GM12878 (cell line): ENCODE results near the gene SFXN5. TPM values are rescaled to one million over a fixed set of nuclear protein-coding genes. Genes with fewer than 3 reads are reported as not detected.

Source experiments
- ATAC-seq: fragments of 200-7000 bp; cut with Tn5 transposase; 3 replicates; pipeline ENCODE4 v1.9.1; 2020; ENCODE audit warnings: mild to moderate bottlenecking, moderate library complexity
- BruUV-seq: library from RNA; stranded (reverse); fragments of 400-500 nt; replicated peaks from 2 replicates; lab custom pipeline; 2021; lab: Mats Ljungman, UMichigan
- CTCF ChIA-PET: fragments of 300-600 bp; sonication (Branson Sonifier 250); formaldehyde crosslinking; extraction: SDS; loops from one replicate; lab custom pipeline; 2021; ENCODE audit warnings: inconsistent platforms; lab: Yijun Ruan, JAX
- POLR2A ChIA-PET: fragments of 350-600 bp; formaldehyde crosslinking; extraction: SDS; loops from one replicate; lab custom pipeline; 2021; ENCODE audit warnings: inconsistent platforms; lab: Charles Lee
- RAD21 ChIA-PET: fragments of 300-600 bp; sonication (Branson Sonifier 250); formaldehyde crosslinking; loops from one replicate; lab custom pipeline; 2023; ENCODE audit warnings: antibody characterized with exemption; ENCODE audit not compliant: unreplicated experiment; lab: Charles Lee
- SMC1A ChIA-PET: fragments of 300-600 bp; sonication (Branson Sonifier 250); formaldehyde crosslinking; loops from one replicate; lab custom pipeline; 2023; ENCODE audit not compliant: unreplicated experiment, uncharacterized antibody; lab: Charles Lee
- DNase-seq: peaks from one replicate; pipeline ENCODE4 v3.0.0-alpha.2; 2011; ENCODE audit warnings: low read depth, low spot score
- FAIRE-seq: peaks from 3 replicates; lab custom pipeline; 2011; peaks lifted over from hg19 to GRCh38; lab: Jason Lieb, UNC
- H2AFZ ChIP-seq: 2 replicates; pipeline ENCODE4 v1.6.0; 2011; ENCODE audit warnings: low read depth, low read length, control low read depth; ENCODE audit not compliant: control insufficient read depth
- H3K27ac ChIP-seq: 2 replicates; pipeline ENCODE4 v1.5.1; 2011; ENCODE audit warnings: control low read depth; ENCODE audit not compliant: control insufficient read depth, insufficient read depth
- H3K27me3 ChIP-seq, 2 experiments: replicated peaks in 1 of 2; 2 replicates each; pipeline versions ENCODE4 v1.6.0 to v1.6.1; 2011; ENCODE audit warnings: low read length in 1 of 2; ENCODE audit not compliant: control insufficient read depth in 2 of 2, insufficient read depth in 2 of 2
- H3K36me3 ChIP-seq, 2 experiments: 2 replicates each; pipeline ENCODE4 v1.5.1; 2011; ENCODE audit warnings: low read length in 1 of 2; ENCODE audit not compliant: control insufficient read depth in 2 of 2, insufficient read depth in 2 of 2
- H3K4me1 ChIP-seq: 2 replicates; pipeline ENCODE4 v1.6.1; 2011; ENCODE audit warnings: mild to moderate bottlenecking, low read length, moderate library complexity, mixed read lengths; ENCODE audit not compliant: control insufficient read depth, insufficient read depth
- H3K4me2 ChIP-seq: 2 replicates; pipeline ENCODE4 v1.6.0; 2011; ENCODE audit warnings: control low read depth; ENCODE audit not compliant: control insufficient read depth, insufficient read depth
- H3K4me3 ChIP-seq: fragments of 200-600 bp; sonication (generic); 2 replicates; pipeline ENCODE4 v1.5.1; 2016
- H3K79me2 ChIP-seq: 2 replicates; pipeline ENCODE4 v1.6.0; 2011; ENCODE audit warnings: low read length; ENCODE audit not compliant: control insufficient read depth, insufficient read depth
- H3K9ac ChIP-seq: 2 replicates; pipeline ENCODE4 v1.8.0; 2011; ENCODE audit warnings: low read length, control low read depth, mixed read lengths; ENCODE audit not compliant: control insufficient read depth, insufficient read depth
- H3K9me3 ChIP-seq: replicated peaks from 3 replicates; pipeline ENCODE4 v1.5.1; 2011; ENCODE audit warnings: mild to moderate bottlenecking, low read length; ENCODE audit not compliant: control insufficient read depth, insufficient read depth
- H4K20me1 ChIP-seq: 2 replicates; pipeline ENCODE4 v1.6.0; 2011; ENCODE audit not compliant: control insufficient read depth, insufficient read depth
- MTA3 ChIP-seq: IDR thresholded peaks from 2 replicates; pipeline ENCODE4 v1.6.1; 2012; ENCODE audit warnings: low read length, inconsistent platforms, borderline replicate concordance
- NR2C2 ChIP-seq: IDR thresholded peaks from 2 replicates; pipeline ENCODE4 v1.6.1; 2011; ENCODE audit warnings: borderline replicate concordance, low read depth; ENCODE audit not compliant: control insufficient read depth, insufficient read length
- PML ChIP-seq: IDR thresholded peaks from 2 replicates; pipeline ENCODE4 v1.6.1; 2012; ENCODE audit warnings: low read length, inconsistent platforms
- RAD21 ChIP-seq: IDR thresholded peaks from 2 replicates; pipeline ENCODE4 v1.6.1; 2011; ENCODE audit warnings: mild to moderate bottlenecking, low read depth, low read length, moderate library complexity; ENCODE audit not compliant: insufficient read depth
- SIX5 ChIP-seq: IDR thresholded peaks from 2 replicates; pipeline ENCODE4 v1.6.1; 2011; ENCODE audit warnings: mild to moderate bottlenecking, low read depth, low read length, moderate library complexity; ENCODE audit not compliant: severe bottlenecking
- SMC3 ChIP-seq: IDR thresholded peaks from 2 replicates; pipeline ENCODE4 v1.6.1; 2011; ENCODE audit warnings: low read length, improper control_type of control experiment, borderline replicate concordance
- YY1 ChIP-seq: IDR thresholded peaks from 2 replicates; pipeline ENCODE4 v1.6.1; 2011; ENCODE audit warnings: low read depth, mild to moderate bottlenecking, low read length
- ZNF384 ChIP-seq: IDR thresholded peaks from 2 replicates; pipeline ENCODE4 v1.6.1; 2012; ENCODE audit warnings: low read depth, mild to moderate bottlenecking, low read length, improper control_type of control experiment, borderline replicate concordance
- ZNF687 ChIP-seq: fragments of 450-650 bp; IDR thresholded peaks from 2 replicates; pipeline ENCODE4 v1.6.1; 2017; ENCODE audit warnings: mild to moderate bottlenecking, moderate library complexity
- WGBS: methylation state at CpG from one replicate; pipeline ENCODE4 v1.1.6; 2016; ENCODE audit warnings: low lambda C conversion rate; ENCODE audit not compliant: insufficient replicate concordance, insufficient coverage; ENCODE audit errors: missing lambda C conversion rate; 5-methylcytosine and 5-hydroxymethylcytosine counted together
- in situ Hi-C: fragments of 300-500 bp; cut with MboI; formaldehyde crosslinking; loops from 9 replicates; pipeline ENCODE4 v1.14.3; 2018; ENCODE audit warnings: mixed read lengths
- intact Hi-C: fragments of 100-400 bp; cut with micrococcal nuclease; formaldehyde crosslinking; loops from one replicate; pipeline ENCODE4 v1.14.2; 2022; ENCODE audit not compliant: unreplicated experiment
- polyA plus RNA-seq, 11 experiments: library from polyadenylated mRNA; depleted of rRNA in 4 of 11; unstranded in 6 of 11; stranded (reverse) in 5 of 11; fragments of >200 nt; fragmentation: Nextera tagmentation in 4 of 11; fragmentation: Illumina TruSeq in 1 of 11; extraction: Ambion mirVana in 4 of 11; extraction: Trizol in 1 of 11; gene quantifications; 1 replicate in 1 of 11; 2 replicates in 10 of 11; pipeline versions ENCODE4 v1.2.1 to v1.2.3, GENCODE V29; 2011 to 2016; ENCODE audit warnings: inconsistent platforms in 2 of 11, missing spikeins in 2 of 11, low read depth in 1 of 11
- total RNA-seq, 4 experiments: library from RNA; depleted of rRNA in 3 of 4; stranded (reverse); fragments of >200 nt in 3 of 4; fragmentation: Illumina TruSeq in 1 of 4; extraction: Trizol in 1 of 4; gene quantifications; 2 replicates each; pipeline versions ENCODE4 v1.2.1 to v1.2.3, GENCODE V29; 2013 to 2021
- TF ChIP-seq, protein P1 (sequence below): fragments of 450-650 bp; formaldehyde crosslinking; IDR thresholded peaks from 2 replicates; pipeline ENCODE4 v1.4.0; 2022; ENCODE audit warnings: mild to moderate bottlenecking, moderate library complexity
- TF ChIP-seq, protein P2 (sequence below): fragments of 450-650 bp; IDR thresholded peaks from 2 replicates; pipeline ENCODE4 v1.6.1; 2018; ENCODE audit warnings: borderline replicate concordance, mild to moderate bottlenecking; ENCODE audit not compliant: partially characterized antibody

The SFXN5 gene
- total and polyA plus RNA-seq, 10 of the 15 experiments (the other 5 are each of a cell fraction or from before 2014, with no cell fraction given): 3.3 to 15.9 (median 11.2) TPM

- no peak for TF ChIP-seq ZNF687
- TF ChIP-seq SMC3: peak; percentile 66; the same call in 1 of the 2 replicates
- TF ChIP-seq RAD21: peak; percentile 41; the same call in 1 of the 2 replicates
- TF ChIP-seq YY1: 0 out of 2 replicates have a peak, but pooled peaks have one; percentile 27
Measured at GRCh38 chr2:72993147-72993932, 78.2 kb downstream of the SFXN5 start (continued).

GRCh38 chr2:72992734-72993102 lies 78.8 kb downstream of the SFXN5 start:
- no peak overlapping the region for H3K4me2 ChIP-seq
- no peak overlapping the region for H3K9ac ChIP-seq
- no peak for ATAC-seq
- ChIA-PET RAD21 (interaction anchor here (0.7 to 1.9 kb wide), 3 partner anchors 63 to 184 kb away, joined by 3 to 10 read pairs (median 3); no protein-coding TSS in a partner anchor), CTCF (interaction anchor here (1.0 to 3.7 kb wide), 6 partner anchors 12 to 296 kb away, joined by 3 to 56 read pairs (median 5); no protein-coding TSS in a partner anchor), POLR2A (no interaction called here), SMC1A (interaction anchor here (0.7 kb wide), 1 partner anchor 20 kb away, joined by 4 read pairs; no protein-coding TSS in a partner anchor)
- FAIRE-seq: no peak
- intact Hi-C loops: loop anchor here (1.0 kb wide), 2 partner anchors 171 to 185 kb away; no protein-coding TSS in a partner anchor
- H3K27ac ChIP-seq: no peak overlapping the region
- no peaks in the 10 kb centered on the region for H3K27me3 ChIP-seq
- no TSS peak for BruUV-seq
- no peaks in the 10 kb centered on the region for H3K36me3 ChIP-seq
- 50% methylated on average over 8 of the region's 8 CpGs for WGBS
- no peaks in the 10 kb centered on the region for H3K4me1 ChIP-seq
- H3K79me2 ChIP-seq: no peaks in the 10 kb centered on the region
- in situ Hi-C loops: no loop called here
- no peak overlapping the region for H3K4me3 ChIP-seq
- H2AFZ ChIP-seq: no peak overlapping the region
- no peaks in the 10 kb centered on the region for H4K20me1 ChIP-seq
- H3K9me3 ChIP-seq: no peaks in the 10 kb centered on the region
- no peak for DNase-seq
- TF ChIP-seq ZNF384 (no peak), SIX5 (no peak), NR2C2 (no peak), MTA3 (no peak), PML (no peak)
- TF ChIP-seq, protein P1, sequence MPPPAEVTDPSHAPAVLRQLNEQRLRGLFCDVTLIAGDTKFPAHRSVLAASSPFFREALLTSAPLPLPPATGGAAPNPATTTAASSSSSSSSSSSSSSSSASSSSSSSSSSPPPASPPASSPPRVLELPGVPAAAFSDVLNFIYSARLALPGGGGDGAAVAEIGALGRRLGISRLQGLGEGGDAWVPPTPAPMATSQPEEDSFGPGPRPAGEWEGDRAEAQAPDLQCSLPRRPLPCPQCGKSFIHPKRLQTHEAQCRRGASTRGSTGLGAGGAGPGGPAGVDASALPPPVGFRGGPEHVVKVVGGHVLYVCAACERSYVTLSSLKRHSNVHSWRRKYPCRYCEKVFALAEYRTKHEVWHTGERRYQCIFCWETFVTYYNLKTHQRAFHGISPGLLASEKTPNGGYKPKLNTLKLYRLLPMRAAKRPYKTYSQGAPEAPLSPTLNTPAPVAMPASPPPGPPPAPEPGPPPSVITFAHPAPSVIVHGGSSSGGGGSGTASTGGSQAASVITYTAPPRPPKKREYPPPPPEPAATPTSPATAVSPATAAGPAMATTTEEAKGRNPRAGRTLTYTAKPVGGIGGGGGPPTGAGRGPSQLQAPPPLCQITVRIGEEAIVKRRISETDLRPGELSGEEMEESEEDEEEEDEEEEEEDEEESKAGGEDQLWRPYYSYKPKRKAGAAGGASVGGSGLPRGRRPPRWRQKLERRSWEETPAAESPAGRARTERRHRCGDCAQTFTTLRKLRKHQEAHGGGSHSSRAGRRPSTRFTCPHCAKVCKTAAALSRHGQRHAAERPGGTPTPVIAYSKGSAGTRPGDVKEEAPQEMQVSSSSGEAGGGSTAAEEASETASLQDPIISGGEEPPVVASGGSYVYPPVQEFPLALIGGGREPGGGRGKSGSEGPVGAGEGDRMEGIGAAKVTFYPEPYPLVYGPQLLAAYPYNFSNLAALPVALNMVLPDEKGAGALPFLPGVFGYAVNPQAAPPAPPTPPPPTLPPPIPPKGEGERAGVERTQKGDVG: no peak
- TF ChIP-seq, protein P2, sequence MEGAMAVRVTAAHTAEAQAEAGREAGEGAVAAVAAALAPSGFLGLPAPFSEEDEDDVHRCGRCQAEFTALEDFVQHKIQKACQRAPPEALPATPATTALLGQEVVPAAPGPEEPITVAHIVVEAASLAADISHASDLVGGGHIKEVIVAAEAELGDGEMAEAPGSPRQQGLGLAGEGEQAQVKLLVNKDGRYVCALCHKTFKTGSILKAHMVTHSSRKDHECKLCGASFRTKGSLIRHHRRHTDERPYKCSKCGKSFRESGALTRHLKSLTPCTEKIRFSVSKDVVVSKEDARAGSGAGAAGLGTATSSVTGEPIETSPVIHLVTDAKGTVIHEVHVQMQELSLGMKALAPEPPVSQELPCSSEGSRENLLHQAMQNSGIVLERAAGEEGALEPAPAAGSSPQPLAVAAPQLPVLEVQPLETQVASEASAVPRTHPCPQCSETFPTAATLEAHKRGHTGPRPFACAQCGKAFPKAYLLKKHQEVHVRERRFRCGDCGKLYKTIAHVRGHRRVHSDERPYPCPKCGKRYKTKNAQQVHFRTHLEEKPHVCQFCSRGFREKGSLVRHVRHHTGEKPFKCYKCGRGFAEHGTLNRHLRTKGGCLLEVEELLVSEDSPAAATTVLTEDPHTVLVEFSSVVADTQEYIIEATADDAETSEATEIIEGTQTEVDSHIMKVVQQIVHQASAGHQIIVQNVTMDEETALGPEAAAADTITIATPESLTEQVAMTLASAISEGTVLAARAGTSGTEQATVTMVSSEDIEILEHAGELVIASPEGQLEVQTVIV: no peak
